GM23338 (cell line): ENCODE measurements around the gene CDC42BPG. TPM values are rescaled to one million over a fixed set of nuclear protein-coding genes. Genes with fewer than 3 reads are reported as not detected.

ENCODE experiments used
- ATAC-seq: fragments of 200-7000 bp; cut with Tn5 transposase; 3 replicates; pipeline ENCODE4 v1.9.1; 2020
- DNase-seq: peaks from one replicate; pipeline ENCODE4 v3.0.0-alpha.2; 2015; ENCODE audit warnings: low spot score
- H2AFZ ChIP-seq: fragments of 200-600 bp; sonication (generic); 2 replicates; pipeline ENCODE4 v1.8.0; 2016; ENCODE audit warnings: antibody characterized with exemption, mild to moderate bottlenecking, moderate library complexity
- H3F3A ChIP-seq: fragments of 200-600 bp; sonication (generic); replicated peaks from 2 replicates; pipeline ENCODE4 v1.8.0; 2017; ENCODE audit warnings: antibody characterized with exemption, mixed run types, low read depth
- H3K27ac ChIP-seq: fragments of 200-600 bp; sonication (generic); 2 replicates; pipeline ENCODE4 v1.6.1; 2016; ENCODE audit warnings: low read depth
- H3K27me3 ChIP-seq: fragments of 200-600 bp; sonication (generic); 2 replicates; pipeline ENCODE4 v1.8.0; 2016; ENCODE audit warnings: mild to moderate bottlenecking, mixed run types, moderate library complexity; ENCODE audit not compliant: insufficient read depth
- H3K36me3 ChIP-seq: fragments of 200-600 bp; sonication (generic); 2 replicates; pipeline ENCODE4 v1.8.0; 2016; ENCODE audit warnings: mild to moderate bottlenecking; ENCODE audit not compliant: insufficient read depth
- H3K4me1 ChIP-seq: fragments of 200-600 bp; sonication (generic); 2 replicates; pipeline ENCODE4 v1.8.0; 2016; ENCODE audit warnings: mild to moderate bottlenecking, moderate library complexity; ENCODE audit not compliant: insufficient read depth
- H3K4me2 ChIP-seq: fragments of 200-600 bp; sonication (generic); 2 replicates; pipeline ENCODE4 v1.7.1; 2017; ENCODE audit warnings: mixed run types
- H3K4me3 ChIP-seq: fragments of 200-600 bp; sonication (generic); 2 replicates; pipeline ENCODE4 v1.6.1; 2016; ENCODE audit warnings: mixed run types
- H3K79me2 ChIP-seq: fragments of 200-600 bp; sonication (generic); replicated peaks from 2 replicates; pipeline ENCODE4 v1.8.0; 2017; ENCODE audit warnings: mild to moderate bottlenecking; ENCODE audit not compliant: insufficient read depth
- H3K9me2 ChIP-seq: fragments of 200-600 bp; sonication (generic); 2 replicates; pipeline ENCODE4 v1.8.0; 2017; ENCODE audit not compliant: insufficient read depth
- H4K20me1 ChIP-seq: fragments of 200-600 bp; sonication (generic); replicated peaks from 2 replicates; pipeline ENCODE4 v1.8.0; 2017; ENCODE audit warnings: mild to moderate bottlenecking; ENCODE audit not compliant: insufficient read depth
- H3K27ac Mint-ChIP-seq: 2 replicates; pipeline ENCODE4 v1.8.0; 2020; ENCODE audit warnings: inconsistent platforms, mild to moderate bottlenecking, moderate library complexity, mixed read lengths
- H3K27me3 Mint-ChIP-seq: 3 replicates; pipeline ENCODE4 v1.8.0; 2022; ENCODE audit warnings: low read depth, mild to moderate bottlenecking, moderate library complexity, mixed read lengths, inconsistent platforms; ENCODE audit not compliant: insufficient read depth, poor library complexity
- H3K36me3 Mint-ChIP-seq: 3 replicates; pipeline ENCODE4 v1.8.0; 2021; ENCODE audit warnings: low read depth, mild to moderate bottlenecking, inconsistent platforms, moderate library complexity, mixed read lengths
- H3K4me1 Mint-ChIP-seq: 3 replicates; pipeline ENCODE4 v1.8.0; 2020; ENCODE audit warnings: mild to moderate bottlenecking, inconsistent platforms, mixed read lengths
- H3K4me3 Mint-ChIP-seq: 3 replicates; pipeline ENCODE4 v1.8.0; 2021; ENCODE audit warnings: moderate library complexity, mild to moderate bottlenecking, inconsistent platforms, mixed read lengths
- H3K9me3 Mint-ChIP-seq: 3 replicates; pipeline ENCODE4 v1.8.0; 2020; ENCODE audit warnings: moderate library complexity, mild to moderate bottlenecking, inconsistent platforms, mixed read lengths
- CREB1 ChIP-seq: fragments of 250-450 bp; sonication (Bioruptor Pico); IDR thresholded peaks from 2 replicates; pipeline ENCODE4 v1.5.0; 2020; ENCODE audit warnings: low read depth, mild to moderate bottlenecking, moderate library complexity
- CTCF ChIP-seq, 2 experiments: fragments of 200-600 bp in 1 of 2; sonication (generic) in 1 of 2; conservative IDR thresholded peaks; 2 replicates each; pipeline versions ENCODE4 v1.5.1 to v1.6.1; 2016 to 2017; ENCODE audit warnings: antibody characterized with exemption in 2 of 2, low read depth in 2 of 2, mild to moderate bottlenecking in 2 of 2, moderate library complexity in 1 of 2
- ETS1 ChIP-seq: IDR thresholded peaks from 2 replicates; pipeline ENCODE4 v1.6.1; 2016; ENCODE audit warnings: antibody characterized with exemption
- EZH2 ChIP-seq: fragments of 200-600 bp; sonication (generic); IDR thresholded peaks from one replicate; pipeline ENCODE4 v1.8.0; 2017; ENCODE audit warnings: antibody characterized with exemption, mild to moderate bottlenecking, low read depth; ENCODE audit not compliant: unreplicated experiment
- EZH2phosphoT487 ChIP-seq: fragments of 200-600 bp; sonication (generic); IDR thresholded peaks from one replicate; pipeline ENCODE4 v1.8.1; 2018; ENCODE audit warnings: antibody characterized with exemption; ENCODE audit not compliant: unreplicated experiment
- JUNB ChIP-seq: IDR thresholded peaks from one replicate; pipeline ENCODE4 v1.6.1; 2016; ENCODE audit warnings: antibody characterized with exemption; ENCODE audit not compliant: unreplicated experiment
- NANOG ChIP-seq: IDR thresholded peaks from 2 replicates; pipeline ENCODE4 v1.6.1; 2016; ENCODE audit warnings: antibody characterized with exemption, borderline replicate concordance
- POLR2AphosphoS5 ChIP-seq: IDR thresholded peaks from 2 replicates; pipeline ENCODE4 v1.6.1; 2016; ENCODE audit warnings: antibody characterized with exemption, low read depth
- REST ChIP-seq: IDR thresholded peaks from one replicate; pipeline ENCODE4 v1.6.1; 2018; ENCODE audit warnings: antibody characterized with exemption; ENCODE audit not compliant: unreplicated experiment
- STAT1 ChIP-seq: IDR thresholded peaks from one replicate; pipeline ENCODE4 v1.6.1; 2016; ENCODE audit warnings: antibody characterized with exemption; ENCODE audit not compliant: unreplicated experiment
- ZNF114 ChIP-seq: fragments of 250-450 bp; sonication (Bioruptor Pico); IDR thresholded peaks from 2 replicates; pipeline ENCODE4 v1.5.0; 2020; ENCODE audit warnings: mild to moderate bottlenecking, moderate library complexity
- ZNF331 ChIP-seq: fragments of 250-450 bp; sonication (Bioruptor Pico); IDR thresholded peaks from 2 replicates; pipeline ENCODE4 v1.5.0; 2020; ENCODE audit warnings: low read depth, mild to moderate bottlenecking, moderate library complexity
- polyA plus RNA-seq: library from polyadenylated mRNA; unstranded; fragments of >200 nt; fragmentation: Nextera tagmentation; extraction: Ambion mirVana; gene quantifications from 2 replicates; pipeline ENCODE4 v1.2.1, GENCODE V29; 2016
- total RNA-seq: library from RNA; depleted of rRNA; stranded (reverse); fragments of >200 nt; shearing (Covaris generic); gene quantifications from 2 replicates; pipeline ENCODE4 v1.2.3, GENCODE V29; 2014

Gene CDC42BPG
- total and polyA plus RNA-seq, 2 experiments from 2014 or later = 2.3 to 11.6 TPM

- no peaks in the 10 kb centered on the region for H3K27me3 ChIP-seq
- no peaks in the 10 kb centered on the region for H3K9me2 ChIP-seq
- no peak for ATAC-seq
- peaks cover 6% of the 10 kb centered on the region for H3K27me3 Mint-ChIP-seq
- no peaks in the 10 kb centered on the region for H3K9me3 Mint-ChIP-seq
- H4K20me1 ChIP-seq = no peaks in the 10 kb centered on the region
- H3K27ac Mint-ChIP-seq = no peak overlapping the region
- no peak overlapping the region for H2AFZ ChIP-seq
- no peak overlapping the region for H3K27ac ChIP-seq
- H3K4me3 ChIP-seq = no peak overlapping the region
- DNase-seq = no peak
- peaks cover 4% of the 10 kb centered on the region; the same call in 2 of the 3 replicates for H3K36me3 Mint-ChIP-seq
- no peak overlapping the region for H3K4me2 ChIP-seq
- no peak overlapping the region for H3K4me3 Mint-ChIP-seq
- no peaks in the 10 kb centered on the region for H3F3A ChIP-seq
- no peaks in the 10 kb centered on the region for H3K36me3 ChIP-seq
- peaks cover 26% of the 10 kb centered on the region for H3K4me1 Mint-ChIP-seq
- H3K4me1 ChIP-seq = peaks cover 7% of the 10 kb centered on the region; the same call in 1 of the 2 replicates
- H3K79me2 ChIP-seq = no peaks in the 10 kb centered on the region
- no peak for TF ChIP-seq JUNB
- no peak for TF ChIP-seq ETS1
- TF ChIP-seq STAT1 = no peak
These were observed 4.3 kb downstream of the CDC42BPG start for GRCh38 chr11:64839887-64840782.

- H3K27me3 ChIP-seq = no peaks in the 10 kb centered on the region
- Mint-ChIP-seq H3K27ac (no peak overlapping the region; the same call in 1 of the 2 replicates), H3K9me3 (no peaks in the 10 kb centered on the region)
- no peak for TF ChIP-seq EZH2
- no peak for TF ChIP-seq NANOG
- no peak for TF ChIP-seq CREB1 (CRISPR knock-in tag)
- TF ChIP-seq ETS1 = no peak
- no peak for TF ChIP-seq EZH2phosphoT487
- no peak for TF ChIP-seq JUNB
- no peak for TF ChIP-seq ZNF114 (CRISPR knock-in tag)
- TF ChIP-seq POLR2AphosphoS5 = no peak
- no peak for TF ChIP-seq ZNF331
- TF ChIP-seq STAT1 = no peak
- TF ChIP-seq REST = no peak
- TF ChIP-seq CTCF (conservative IDR thresholded peaks at IDR 0.05; ENCODE audit: low read depth in 2 of 2) = no peak
These were observed 5.1 kb downstream of the CDC42BPG start for GRCh38 chr11:64839335-64839734.

More at GRCh38 chr11:64839335-64839734, 5.1 kb downstream of the CDC42BPG start:
- H3K4me3 ChIP-seq = no peak overlapping the region
- DNase-seq = no peak
- Mint-ChIP-seq H3K36me3 (peaks cover 4% of the 10 kb centered on the region; the same call in 2 of the 3 replicates), H3K4me3 (no peak overlapping the region), H3K4me1 (peaks cover 24% of the 10 kb centered on the region), H3K27me3 (peaks cover 4% of the 10 kb centered on the region)
- no peak overlapping the region for H2AFZ ChIP-seq
- H3K36me3 ChIP-seq = no peaks in the 10 kb centered on the region
- H3K79me2 ChIP-seq = no peaks in the 10 kb centered on the region
- H3F3A ChIP-seq = no peaks in the 10 kb centered on the region
- no peak overlapping the region for H3K27ac ChIP-seq
- ATAC-seq = no peak
- H3K9me2 ChIP-seq = no peaks in the 10 kb centered on the region
- no peaks in the 10 kb centered on the region for H4K20me1 ChIP-seq
- peaks cover 7% of the 10 kb centered on the region; the same call in 1 of the 2 replicates for H3K4me1 ChIP-seq
- no peak overlapping the region for H3K4me2 ChIP-seq
